Skin of body (tissue), 2 donors: Measurements from ENCODE around the gene KMT2A. TPM values are rescaled to one million over a fixed set of nuclear protein-coding genes. Genes with fewer than 3 reads are reported as not detected.
"Not testable (repeated sequence)": the region's sequence is repeated elsewhere in the genome, so short reads cannot be mapped to it uniquely, and the experiment has no call there.

ENCODE experiments used
- DNase-seq: peaks from one replicate; lab custom pipeline; 2025; lab: John Stamatoyannopoulos, UW
- total RNA-seq: library from RNA; depleted of rRNA; stranded (reverse); fragments of >200 nt; gene quantifications from one replicate; pipeline ENCODE4 v1.2.3, GENCODE V29; 2014

The KMT2A gene
- total RNA-seq, 1 donor from 2014 or later, result 59.4 TPM

- DNase-seq, result peak; percentile 81
Measured at GRCh38 chr11:118434553-118435289, 1.6 kb upstream of the KMT2A start.

GRCh38 chr11:118435290-118435892 is 901 bp upstream of the KMT2A start:
- DNase-seq, result peak; percentile 63

GRCh38 chr11:118436639-118437207 is 431 bp downstream of the KMT2A start:
- DNase-seq, result no peak

GRCh38 chr11:118437208-118438125 is 1.2 kb downstream of the KMT2A start:
- peak; percentile 48 for DNase-seq

- peak; percentile 81 for DNase-seq
Measured at GRCh38 chr11:118438314-118438931, 2.1 kb downstream of the KMT2A start.

- no peak for DNase-seq
Measured at GRCh38 chr11:118439646-118440045, 3.4 kb downstream of the KMT2A start.

- DNase-seq, result no peak
Measured at GRCh38 chr11:118441770-118442275, 5.5 kb downstream of the KMT2A start.

GRCh38 chr11:118442301-118442700 is 6.0 kb downstream of the KMT2A start:
- DNase-seq, result no peak

GRCh38 chr11:118442908-118443589 is 6.8 kb downstream of the KMT2A start:
- no peak for DNase-seq

GRCh38 chr11:118443590-118444218 is 7.4 kb downstream of the KMT2A start:
- DNase-seq, result no peak

GRCh38 chr11:118447423-118447822 is 11.1 kb downstream of the KMT2A start:
- no peak for DNase-seq

- DNase-seq, result no peak
Measured at GRCh38 chr11:118448294-118448693, 12.0 kb downstream of the KMT2A start.

GRCh38 chr11:118449316-118449918 is 13.1 kb downstream of the KMT2A start:
- DNase-seq, result no peak

GRCh38 chr11:118450451-118450850 is 14.2 kb downstream of the KMT2A start:
- no peak for DNase-seq

- DNase-seq, result no peak
Measured at GRCh38 chr11:118462178-118462577, 25.9 kb downstream of the KMT2A start.

- not testable (repeated sequence) for DNase-seq
Measured at GRCh38 chr11:118468968-118469367, 32.7 kb downstream of the KMT2A start.

GRCh38 chr11:118471030-118471429 is 34.7 kb downstream of the KMT2A start:
- DNase-seq, result no peak

GRCh38 chr11:118473537-118473936 is 37.2 kb downstream of the KMT2A start:
- no peak for DNase-seq

GRCh38 chr11:118476676-118477075 is 40.4 kb downstream of the KMT2A start:
- DNase-seq, result no peak
